MCF 10A (cell line): Measurements from ENCODE around the gene TMEM123. TPM values are rescaled to one million over a fixed set of nuclear protein-coding genes. Genes with fewer than 3 reads are reported as not detected.
A peak's percentile ranks its signal among the peaks of the same experiment; 100 is the strongest.

Experiments used
- BruUV-seq: library from RNA; stranded (reverse); fragments of 400-500 nt; replicated peaks from 2 replicates; lab custom pipeline; 2021; lab: Mats Ljungman, UMichigan
- CTCF ChIA-PET: fragments of 300-600 bp; sonication (Branson Sonifier 250); formaldehyde crosslinking; extraction: SDS; loops from one replicate; lab custom pipeline; 2021; ENCODE audit warnings: antibody characterized with exemption, inconsistent platforms; lab: Yijun Ruan, JAX
- POLR2A ChIA-PET: fragments of 300-600, 350-650 bp; sonication (Branson Sonifier 250); formaldehyde crosslinking; extraction: SDS; loops from one replicate; lab custom pipeline; 2020; ENCODE audit warnings: antibody characterized with exemption, inconsistent platforms; lab: Yijun Ruan, JAX
- DNase-seq: peaks from one replicate; pipeline ENCODE4 v3.0.0-alpha.2; 2018; ENCODE audit not compliant: unreplicated experiment
- H3K27ac Mint-ChIP-seq: one replicate; pipeline ENCODE4 v1.8.0; 2022; ENCODE audit warnings: mild to moderate bottlenecking, low read depth, mixed read lengths; ENCODE audit not compliant: unreplicated experiment
- H3K27me3 Mint-ChIP-seq: one replicate; pipeline ENCODE4 v1.8.0; 2022; ENCODE audit warnings: mixed read lengths; ENCODE audit not compliant: insufficient read depth, unreplicated experiment
- H3K36me3 Mint-ChIP-seq: one replicate; pipeline ENCODE4 v1.8.0; 2022; ENCODE audit warnings: mild to moderate bottlenecking, moderate library complexity, mixed read lengths; ENCODE audit not compliant: insufficient read depth, unreplicated experiment
- H3K4me1 Mint-ChIP-seq: one replicate; pipeline ENCODE4 v1.8.0; 2022; ENCODE audit warnings: mixed read lengths; ENCODE audit not compliant: insufficient read depth, unreplicated experiment
- H3K4me3 Mint-ChIP-seq: one replicate; pipeline ENCODE4 v1.8.0; 2022; ENCODE audit warnings: mild to moderate bottlenecking, moderate library complexity, mixed read lengths; ENCODE audit not compliant: unreplicated experiment
- H3K9me3 Mint-ChIP-seq: one replicate; pipeline ENCODE4 v1.8.0; 2022; ENCODE audit warnings: mixed read lengths; ENCODE audit not compliant: unreplicated experiment
- intact Hi-C: fragments of 100-400 bp; cut with micrococcal nuclease; formaldehyde crosslinking; loops from 2 replicates; pipeline ENCODE4 v1.14.1; 2022
- total RNA-seq: library from RNA; stranded (reverse); gene quantifications from 2 replicates; pipeline ENCODE4 v1.2.3, GENCODE V29; 2022
- TF ChIP-seq, protein P1 (sequence below): fragments of 200-600 bp; IDR thresholded peaks from one replicate; pipeline ENCODE4 v1.8.0; 2022; ENCODE audit warnings: antibody characterized with exemption, mild to moderate bottlenecking; ENCODE audit not compliant: unreplicated experiment

Gene TMEM123
- total RNA-seq, 1 experiment from 2014 or later, result 134 TPM

- TF ChIP-seq, protein P1, sequence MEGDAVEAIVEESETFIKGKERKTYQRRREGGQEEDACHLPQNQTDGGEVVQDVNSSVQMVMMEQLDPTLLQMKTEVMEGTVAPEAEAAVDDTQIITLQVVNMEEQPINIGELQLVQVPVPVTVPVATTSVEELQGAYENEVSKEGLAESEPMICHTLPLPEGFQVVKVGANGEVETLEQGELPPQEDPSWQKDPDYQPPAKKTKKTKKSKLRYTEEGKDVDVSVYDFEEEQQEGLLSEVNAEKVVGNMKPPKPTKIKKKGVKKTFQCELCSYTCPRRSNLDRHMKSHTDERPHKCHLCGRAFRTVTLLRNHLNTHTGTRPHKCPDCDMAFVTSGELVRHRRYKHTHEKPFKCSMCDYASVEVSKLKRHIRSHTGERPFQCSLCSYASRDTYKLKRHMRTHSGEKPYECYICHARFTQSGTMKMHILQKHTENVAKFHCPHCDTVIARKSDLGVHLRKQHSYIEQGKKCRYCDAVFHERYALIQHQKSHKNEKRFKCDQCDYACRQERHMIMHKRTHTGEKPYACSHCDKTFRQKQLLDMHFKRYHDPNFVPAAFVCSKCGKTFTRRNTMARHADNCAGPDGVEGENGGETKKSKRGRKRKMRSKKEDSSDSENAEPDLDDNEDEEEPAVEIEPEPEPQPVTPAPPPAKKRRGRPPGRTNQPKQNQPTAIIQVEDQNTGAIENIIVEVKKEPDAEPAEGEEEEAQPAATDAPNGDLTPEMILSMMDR, result no peak
- POLR2A ChIA-PET, result interaction anchor here (0.9 to 1.3 kb wide), 7 partner anchors 10 to 114 kb away, joined by 3 to 6 read pairs (median 5); no protein-coding TSS in a partner anchor
These were observed 3.8 kb upstream of the TMEM123 start for GRCh38 chr11:102456381-102456780.

DNA sequence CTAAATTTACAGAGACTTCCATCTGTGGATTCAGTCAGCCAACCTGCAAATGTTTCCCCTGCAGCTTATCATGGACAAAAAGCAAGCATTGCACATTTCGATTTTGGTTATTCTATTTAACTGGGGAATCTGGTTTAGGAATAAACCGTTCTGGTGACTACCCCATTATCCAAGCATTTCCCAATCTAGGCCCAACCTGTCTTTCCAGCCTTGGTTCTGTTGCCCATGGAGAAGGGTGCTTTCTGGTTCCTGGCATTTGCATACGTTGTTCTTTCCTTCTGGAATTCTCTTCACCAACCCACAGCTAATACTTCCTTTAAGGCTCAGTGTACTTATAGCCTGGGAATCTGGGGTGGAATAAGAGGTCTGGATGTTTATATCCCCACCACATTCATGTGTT is 1.4 kb upstream of the TMEM123 start:
- H3K27me3 Mint-ChIP-seq, result no peaks in the 10 kb centered on the region
- no peaks in the 10 kb centered on the region for H3K9me3 Mint-ChIP-seq
- no peak overlapping the region for H3K27ac Mint-ChIP-seq
- CTCF ChIA-PET, result interaction anchor here (0.7 to 1.5 kb wide), 4 partner anchors 22 to 106 kb away, joined by 3 to 4 read pairs (median 3); no protein-coding TSS in a partner anchor
- TF ChIP-seq, protein P1, result no peak
- no TSS peak for BruUV-seq
- DNase-seq, result no peak
- peaks cover 15% of the 10 kb centered on the region for H3K36me3 Mint-ChIP-seq
- POLR2A ChIA-PET, result interaction anchor here (0.7 to 2.3 kb wide), 14 partner anchors 8 to 189 kb away, joined by 3 to 28 read pairs (median 4); no protein-coding TSS in a partner anchor
- H3K4me1 Mint-ChIP-seq, result peaks cover 48% of the 10 kb centered on the region
- H3K4me3 Mint-ChIP-seq, result peak overlapping the region; percentile 94
- intact Hi-C loops, result loop anchor here (2.0 kb wide), 3 partner anchors 31 to 63 kb away; no protein-coding TSS in a partner anchor

More at GRCh38 chr11:102456381-102456780, 3.8 kb upstream of the TMEM123 start:
- BruUV-seq, result no TSS peak
- intact Hi-C loops, result no loop called here
- no peaks in the 10 kb centered on the region for H3K27me3 Mint-ChIP-seq
- CTCF ChIA-PET, result interaction anchor here (1.0 to 1.6 kb wide), 7 partner anchors 32 to 115 kb away, joined by 3 to 9 read pairs (median 5); no protein-coding TSS in a partner anchor
- no peak overlapping the region for H3K27ac Mint-ChIP-seq
- peaks cover 6% of the 10 kb centered on the region for H3K36me3 Mint-ChIP-seq
- no peaks in the 10 kb centered on the region for H3K9me3 Mint-ChIP-seq
- H3K4me3 Mint-ChIP-seq, result no peak overlapping the region
- DNase-seq, result peak; percentile 88
- peaks cover 37% of the 10 kb centered on the region for H3K4me1 Mint-ChIP-seq

- H3K4me1 Mint-ChIP-seq, result peaks cover 41% of the 10 kb centered on the region
- ChIA-PET CTCF (interaction anchor here (0.7 to 1.5 kb wide), 3 partner anchors 23 to 107 kb away, joined by 3 to 4 read pairs (median 3); no protein-coding TSS in a partner anchor), POLR2A (interaction anchor here (0.7 to 2.3 kb wide), 12 partner anchors 9 to 189 kb away, joined by 3 to 28 read pairs (median 4); no protein-coding TSS in a partner anchor)
- no peaks in the 10 kb centered on the region for H3K9me3 Mint-ChIP-seq
- intact Hi-C loops, result loop anchor here (2.0 kb wide), 3 partner anchors 32 to 62 kb away; no protein-coding TSS in a partner anchor
- DNase-seq, result peak; percentile 37
- peak overlapping the region; percentile 90 for H3K27ac Mint-ChIP-seq
- H3K36me3 Mint-ChIP-seq, result peaks cover 18% of the 10 kb centered on the region
- TSS peak; percentile 36 for BruUV-seq
- TF ChIP-seq, protein P1, result no peak
- H3K27me3 Mint-ChIP-seq, result no peaks in the 10 kb centered on the region
- H3K4me3 Mint-ChIP-seq, result peak overlapping the region; percentile 94
These were observed 734 bp upstream of the TMEM123 start for GRCh38 chr11:102453302-102453695.

- TF ChIP-seq, protein P1, result no peak
- BruUV-seq, result no TSS peak
- peaks cover 35% of the 10 kb centered on the region for H3K4me1 Mint-ChIP-seq
- intact Hi-C loops, result loop anchor here (2.0 kb wide), 3 partner anchors 33 to 61 kb away; no protein-coding TSS in a partner anchor
- H3K36me3 Mint-ChIP-seq, result peaks cover 26% of the 10 kb centered on the region
- no peaks in the 10 kb centered on the region for H3K9me3 Mint-ChIP-seq
- DNase-seq, result peak; percentile 62
- peak overlapping the region; percentile 90 for H3K27ac Mint-ChIP-seq
- ChIA-PET CTCF (interaction anchor here (0.6 to 1.1 kb wide), 7 partner anchors 33 to 491 kb away, joined by 3 to 5 read pairs (median 3); no protein-coding TSS in a partner anchor), POLR2A (interaction anchor here (0.6 to 2.6 kb wide), 23 partner anchors 8 to 584 kb away, joined by 3 to 23 read pairs (median 3); no protein-coding TSS in a partner anchor)
- no peaks in the 10 kb centered on the region for H3K27me3 Mint-ChIP-seq
- peak overlapping the region; percentile 94 for H3K4me3 Mint-ChIP-seq
These were observed 694 bp downstream of the TMEM123 start for GRCh38 chr11:102451681-102452460.
